ENCODE data around the gene LRRC4. TPM values are rescaled to one million over a fixed set of nuclear protein-coding genes. Genes with fewer than 3 reads are reported as not detected.
A peak's percentile ranks its signal among the peaks of the same experiment; 100 is the strongest.

Gene LRRC4
- total RNA-seq, 1 donor: 1.3 TPM

DNA sequence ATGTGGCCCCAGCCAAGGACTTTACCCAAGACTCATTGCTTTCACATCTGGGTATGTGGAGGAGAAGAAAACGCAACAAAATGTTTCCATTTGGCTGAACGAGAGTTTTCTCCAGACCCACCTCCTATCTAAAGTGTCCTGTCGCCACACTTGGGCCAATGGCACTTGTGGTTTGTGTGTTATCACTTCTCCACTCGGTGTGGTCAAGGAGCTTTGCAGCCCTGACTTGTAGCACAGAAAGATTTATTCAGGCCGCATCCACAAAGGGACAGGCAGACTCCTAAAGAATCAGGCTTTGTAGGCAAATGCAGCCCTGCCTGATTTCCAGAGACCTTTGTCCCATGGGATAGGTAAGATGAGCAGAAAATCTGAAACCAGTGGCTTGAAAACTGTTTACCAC, 12.8 kb upstream of the LRRC4 start:
- H3K9me3 ChIP-seq (ENCODE audit: low read depth, low read length): no peaks in the 10 kb centered on the region
- no peaks in the 10 kb centered on the region for H3K27me3 ChIP-seq (ENCODE audit: insufficient read depth, low read length)
- peaks cover 15% of the 10 kb centered on the region for H3K4me1 ChIP-seq (ENCODE audit: insufficient read depth, low read length)
- no peak overlapping the region for H3K4me3 ChIP-seq (ENCODE audit: low read length)

DNA sequence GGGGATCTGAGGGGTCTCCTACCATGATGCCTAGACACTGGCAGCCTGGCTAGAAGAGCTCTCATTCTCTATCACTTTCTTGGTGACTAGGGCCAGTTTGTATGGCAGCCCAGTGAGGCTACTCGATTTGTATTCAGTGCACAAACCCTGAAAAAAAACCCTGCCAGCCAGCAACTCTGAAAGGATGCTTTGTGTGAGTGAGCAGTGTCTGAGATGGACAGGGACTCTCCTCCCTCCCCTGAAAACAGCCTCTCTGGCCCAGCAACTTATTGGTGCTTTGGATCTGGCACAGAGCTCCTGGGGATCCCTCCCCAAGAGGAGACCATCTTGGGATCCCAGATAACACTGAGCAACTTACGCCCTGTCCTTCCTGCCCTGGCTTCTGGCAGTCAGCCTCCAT, 10.8 kb upstream of the LRRC4 start:
- Histone ChIP-seq H3K4me1 (ENCODE audit: insufficient read depth, low read length) (peaks cover 15% of the 10 kb centered on the region), H3K4me3 (ENCODE audit: low read length) (no peak overlapping the region), H3K9me3 (ENCODE audit: low read depth, low read length) (no peaks in the 10 kb centered on the region), H3K27me3 (ENCODE audit: insufficient read depth, low read length) (no peaks in the 10 kb centered on the region)

DNA sequence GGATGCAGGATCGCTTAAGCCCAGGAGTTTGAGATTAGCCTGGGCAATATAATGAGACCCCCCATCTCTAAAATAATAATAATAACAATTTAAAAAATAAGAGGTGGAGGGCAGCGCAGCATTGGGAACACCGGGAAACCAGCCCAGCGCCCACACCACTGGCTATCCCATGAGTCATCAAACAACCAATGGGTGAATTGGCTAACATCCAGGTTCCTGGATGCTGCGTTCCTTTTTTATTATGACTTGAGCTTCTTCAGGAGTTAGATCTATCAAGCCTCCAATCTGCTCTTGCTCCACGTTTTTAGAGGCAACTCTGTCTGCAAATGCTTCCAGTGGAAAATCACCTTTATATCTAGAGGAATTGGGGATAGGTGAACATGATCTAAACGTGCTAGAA, 10.0 kb upstream of the LRRC4 start:
- Histone ChIP-seq H3K9me3 (ENCODE audit: low read depth, low read length) (no peaks in the 10 kb centered on the region), H3K27me3 (ENCODE audit: insufficient read depth, low read length) (no peaks in the 10 kb centered on the region), H3K4me3 (ENCODE audit: low read length) (no peak overlapping the region), H3K4me1 (ENCODE audit: insufficient read depth, low read length) (peaks cover 15% of the 10 kb centered on the region)

DNA sequence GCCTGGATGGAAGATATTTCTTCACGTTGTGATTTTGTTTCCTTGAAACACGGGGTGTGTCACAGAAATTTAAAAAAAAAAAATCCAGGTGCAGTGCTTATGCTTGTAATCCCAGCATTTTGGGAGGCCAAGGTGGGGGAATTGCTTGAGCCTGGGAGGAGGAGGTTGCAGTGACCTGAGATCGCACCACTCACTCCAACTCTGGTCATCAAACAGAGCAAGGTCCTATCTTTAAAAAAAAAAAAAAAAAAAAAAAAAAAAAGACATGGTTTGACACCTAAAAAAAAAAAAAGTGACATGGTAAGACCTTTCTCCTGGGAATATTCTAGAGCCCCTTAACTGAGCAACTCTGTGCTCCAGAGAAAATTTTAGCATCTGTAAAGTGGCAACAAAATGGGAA, 9.0 kb upstream of the LRRC4 start:
- Histone ChIP-seq H3K4me3 (ENCODE audit: low read length) (no peak overlapping the region), H3K27me3 (ENCODE audit: insufficient read depth, low read length) (no peaks in the 10 kb centered on the region), H3K4me1 (ENCODE audit: insufficient read depth, low read length) (peaks cover 10% of the 10 kb centered on the region), H3K9me3 (ENCODE audit: low read depth, low read length) (no peaks in the 10 kb centered on the region)

DNA sequence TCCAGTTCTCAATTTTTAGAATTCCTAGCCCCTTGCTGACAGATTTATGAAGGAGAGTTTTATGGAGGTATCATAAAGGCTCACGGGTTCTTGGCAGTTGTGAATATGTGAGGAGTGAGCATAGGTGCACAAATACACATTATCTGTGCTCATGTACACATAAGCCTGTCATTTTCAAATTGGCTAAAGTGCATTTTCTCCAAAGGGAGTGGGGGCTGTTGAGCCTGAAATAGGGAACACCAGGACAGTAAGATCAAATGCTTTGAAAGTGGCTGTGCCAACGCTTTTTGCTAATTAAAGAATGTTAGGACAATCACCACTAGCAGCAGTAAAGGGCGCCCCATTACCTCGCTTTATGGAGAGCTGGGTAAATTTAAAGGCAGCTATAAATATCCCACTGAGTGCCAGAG, 8.3 kb upstream of the LRRC4 start:
- H3K27me3 ChIP-seq (ENCODE audit: insufficient read depth, low read length): no peaks in the 10 kb centered on the region
- no peaks in the 10 kb centered on the region for H3K9me3 ChIP-seq (ENCODE audit: low read depth, low read length)
- H3K4me1 ChIP-seq (ENCODE audit: insufficient read depth, low read length): peaks cover 10% of the 10 kb centered on the region
- H3K4me3 ChIP-seq (ENCODE audit: low read length): no peak overlapping the region

DNA sequence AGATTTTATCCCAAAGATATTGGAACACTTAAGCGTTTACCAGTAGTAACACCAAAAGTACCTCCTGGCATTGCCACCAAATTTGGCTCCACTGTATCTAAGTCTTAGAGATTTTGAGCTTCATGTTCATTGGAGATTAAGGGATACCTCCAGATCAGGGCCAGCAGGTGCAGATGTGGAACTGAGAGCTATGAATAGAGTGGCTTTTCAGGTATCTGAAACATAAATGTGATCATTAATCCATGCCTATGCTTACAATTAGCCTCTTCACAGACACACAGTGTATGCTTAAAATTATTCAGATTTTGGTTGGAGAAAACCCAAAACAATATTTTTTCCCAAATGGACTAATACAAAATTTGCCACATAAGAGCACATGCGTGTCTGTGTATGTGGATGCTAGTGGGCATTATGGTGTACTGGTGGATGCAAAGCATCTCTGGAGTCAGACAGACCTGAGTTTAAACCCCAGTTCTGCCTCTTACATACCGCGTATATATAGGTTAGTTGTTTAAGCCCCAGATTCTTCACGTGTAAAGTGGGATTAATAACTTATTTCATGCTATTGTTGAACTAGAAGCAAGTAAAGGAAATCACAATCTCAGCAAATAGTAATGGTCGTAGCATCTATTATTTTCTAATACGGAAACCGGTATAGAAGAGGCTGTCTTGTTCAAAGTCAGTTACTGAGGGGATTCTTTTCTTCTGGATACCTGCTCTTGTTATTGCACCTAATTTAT, 6.8 kb upstream of the LRRC4 start:
- no peak overlapping the region for H3K4me3 ChIP-seq (ENCODE audit: low read length)

DNA sequence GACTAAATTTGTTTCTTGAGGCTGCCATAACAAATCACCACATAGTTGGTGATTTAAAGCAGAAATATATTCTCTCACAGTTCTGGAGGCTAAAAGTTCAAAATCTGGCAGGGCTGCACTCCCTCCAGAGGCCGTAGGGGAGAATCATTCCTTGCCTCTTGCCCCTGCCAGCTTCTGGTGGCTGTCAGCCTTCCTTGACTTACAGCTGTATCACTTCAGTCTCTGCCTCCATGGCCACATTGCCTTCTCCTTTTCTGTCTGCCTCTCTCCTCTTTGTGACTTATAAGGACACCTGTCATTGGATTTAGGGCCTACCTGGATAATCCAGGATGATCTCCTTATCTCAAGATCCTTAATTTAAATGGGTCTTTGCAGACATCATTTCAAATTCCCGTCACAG, 5.8 kb upstream of the LRRC4 start:
- Histone ChIP-seq H3K4me3 (ENCODE audit: low read length) (no peak overlapping the region), H3K27me3 (ENCODE audit: insufficient read depth, low read length) (peaks cover 6% of the 10 kb centered on the region), H3K9me3 (ENCODE audit: low read depth, low read length) (no peaks in the 10 kb centered on the region), H3K4me1 (ENCODE audit: insufficient read depth, low read length) (peaks cover 15% of the 10 kb centered on the region)

More for the DNA sequence above, 6.8 kb upstream of the LRRC4 start:
- Histone ChIP-seq H3K9me3 (ENCODE audit: low read depth, low read length) (no peaks in the 10 kb centered on the region), H3K27me3 (ENCODE audit: insufficient read depth, low read length) (peaks cover 1% of the 10 kb centered on the region), H3K4me1 (ENCODE audit: insufficient read depth, low read length) (peaks cover 9% of the 10 kb centered on the region)

DNA sequence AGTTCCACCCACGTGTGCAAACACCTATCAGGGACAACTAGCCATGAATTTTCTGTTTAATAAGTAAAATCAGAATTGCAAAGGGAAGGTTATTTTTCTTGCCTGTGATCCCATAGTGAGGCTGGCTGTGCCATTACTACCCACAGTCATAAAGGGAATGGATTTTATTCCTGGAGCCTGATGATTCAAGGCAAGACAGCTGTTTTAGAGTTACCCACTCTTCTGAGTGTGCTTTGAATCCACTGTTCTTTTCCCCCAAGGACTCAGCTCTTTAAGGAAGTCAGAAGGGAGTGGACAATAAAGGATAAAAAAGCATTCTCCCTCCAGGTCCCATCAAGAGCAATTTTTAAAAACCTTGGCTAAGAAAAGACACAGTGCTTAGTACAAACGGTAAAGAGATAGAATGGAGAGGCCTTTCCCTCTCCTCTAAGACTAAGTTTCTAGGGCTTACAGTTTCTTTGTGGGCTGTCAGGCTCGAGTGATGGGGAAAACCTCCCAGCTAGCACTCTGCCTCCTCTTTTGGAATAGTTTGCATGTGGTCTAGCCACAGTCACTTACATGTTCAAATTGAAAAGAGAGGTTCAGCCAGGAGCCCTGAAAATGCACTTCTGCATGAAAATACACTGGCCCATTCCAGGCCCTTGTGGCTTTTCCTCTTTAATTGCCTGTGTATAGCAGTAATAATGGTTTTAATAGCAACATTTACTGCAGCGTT, 5.1 kb upstream of the LRRC4 start:
- H3K9me3 ChIP-seq (ENCODE audit: low read depth, low read length): no peaks in the 10 kb centered on the region
- no peak overlapping the region for H3K4me3 ChIP-seq (ENCODE audit: low read length)
- H3K27me3 ChIP-seq (ENCODE audit: insufficient read depth, low read length): peaks cover 6% of the 10 kb centered on the region
- peaks cover 15% of the 10 kb centered on the region for H3K4me1 ChIP-seq (ENCODE audit: insufficient read depth, low read length)

DNA sequence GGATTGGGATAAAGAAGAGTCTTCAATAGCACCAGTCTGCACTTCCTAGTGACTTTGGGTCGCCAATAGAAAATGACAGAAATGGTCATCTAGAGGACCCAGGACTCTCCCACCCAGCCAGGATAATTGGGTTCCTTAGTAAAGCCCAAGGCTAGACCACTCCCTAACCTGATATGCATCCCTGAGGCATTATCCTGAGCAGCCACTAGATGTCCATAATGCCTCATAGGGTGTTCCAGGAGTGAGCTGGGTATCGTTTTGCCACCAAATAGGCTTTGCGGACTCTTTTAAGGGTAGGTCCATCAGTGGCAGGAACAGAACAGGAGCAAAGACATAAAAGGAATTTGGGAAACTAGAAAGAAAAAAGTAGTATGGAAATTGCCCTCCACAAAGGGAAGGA, 4.5 kb upstream of the LRRC4 start:
- Histone ChIP-seq H3K4me3 (ENCODE audit: low read length) (no peak overlapping the region), H3K4me1 (ENCODE audit: insufficient read depth, low read length) (peaks cover 12% of the 10 kb centered on the region), H3K9me3 (ENCODE audit: low read depth, low read length) (no peaks in the 10 kb centered on the region), H3K27me3 (ENCODE audit: insufficient read depth, low read length) (peaks cover 6% of the 10 kb centered on the region)

DNA sequence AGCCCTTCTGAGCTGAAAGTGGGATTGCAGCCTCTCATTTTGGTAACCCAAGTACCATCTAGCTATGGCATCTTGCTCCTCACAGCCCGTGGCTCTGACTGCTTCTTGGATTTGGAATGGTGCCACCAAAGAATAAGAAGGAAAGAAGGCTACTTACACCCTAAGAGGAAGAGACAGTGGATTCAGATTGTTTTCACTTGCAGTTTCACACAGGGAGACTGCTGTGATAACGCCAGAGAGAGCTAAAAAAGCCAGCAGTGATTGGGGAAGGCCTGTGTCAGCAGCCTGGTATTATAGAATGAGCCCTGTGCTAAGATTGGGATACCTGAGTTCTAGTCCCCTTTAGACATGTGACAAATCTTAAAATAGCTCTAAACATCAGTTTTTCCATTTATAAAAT, 3.6 kb upstream of the LRRC4 start:
- Histone ChIP-seq H3K9me3 (ENCODE audit: low read depth, low read length) (no peaks in the 10 kb centered on the region), H3K27me3 (ENCODE audit: insufficient read depth, low read length) (peaks cover 6% of the 10 kb centered on the region), H3K4me1 (ENCODE audit: insufficient read depth, low read length) (peaks cover 21% of the 10 kb centered on the region), H3K4me3 (ENCODE audit: low read length) (no peak overlapping the region)

DNA sequence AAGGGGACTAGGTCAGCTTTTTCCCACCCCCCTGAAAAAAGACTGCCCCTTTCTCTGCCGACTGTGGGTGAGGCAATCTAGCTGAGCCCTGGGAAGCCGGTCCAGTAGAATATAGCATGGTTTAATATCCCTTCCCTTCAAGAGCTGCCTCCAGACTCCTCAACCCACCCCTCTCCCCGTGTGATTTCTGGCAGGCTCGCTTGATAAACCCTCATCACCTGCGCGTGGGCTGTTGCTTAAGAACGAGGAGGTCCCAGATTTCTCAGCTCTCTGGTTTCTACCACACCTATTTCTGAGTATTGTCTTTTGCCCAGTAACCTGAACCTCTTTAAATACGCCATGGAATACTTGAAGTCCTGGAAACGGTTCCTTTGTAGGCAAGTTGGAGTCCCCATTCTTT, 2.0 kb upstream of the LRRC4 start:
- Histone ChIP-seq H3K4me1 (ENCODE audit: insufficient read depth, low read length) (peaks cover 29% of the 10 kb centered on the region), H3K9me3 (ENCODE audit: low read depth, low read length) (no peaks in the 10 kb centered on the region), H3K27me3 (ENCODE audit: insufficient read depth, low read length) (peaks cover 6% of the 10 kb centered on the region), H3K4me3 (ENCODE audit: low read length) (no peak overlapping the region)

DNA sequence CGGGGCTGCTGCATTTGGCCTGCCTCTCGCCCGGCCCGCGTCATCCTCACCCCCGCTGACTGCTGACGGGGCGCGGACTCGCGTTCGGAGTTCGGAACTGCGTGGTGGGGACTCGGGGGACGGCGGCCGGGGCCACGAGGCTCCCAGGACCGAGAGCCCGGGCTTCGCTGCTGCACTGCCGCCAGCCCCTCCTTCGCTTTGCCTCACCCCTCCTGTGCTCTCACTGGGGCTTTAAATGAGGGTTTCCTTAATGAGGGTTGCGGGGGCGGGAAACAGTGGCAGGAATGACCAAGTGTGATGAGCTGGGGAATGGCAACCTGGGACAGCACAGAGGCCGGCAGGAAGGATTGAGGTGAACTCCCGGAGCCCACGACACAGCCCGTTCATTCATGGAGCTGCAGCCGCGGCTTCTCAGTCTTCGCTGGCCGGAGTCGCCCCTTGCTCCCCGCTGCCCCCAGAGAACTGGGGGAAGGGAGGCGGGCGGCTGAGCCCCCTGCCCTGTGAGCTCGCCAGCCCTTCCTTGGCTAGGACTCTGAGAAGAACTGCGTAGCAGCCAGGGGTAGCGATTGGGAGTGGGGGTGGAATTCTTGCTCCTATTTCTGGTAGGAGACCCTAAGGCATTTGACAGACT, 1.5 kb upstream of the LRRC4 start:
- Histone ChIP-seq H3K9me3 (ENCODE audit: low read depth, low read length) (no peaks in the 10 kb centered on the region), H3K27me3 (ENCODE audit: insufficient read depth, low read length) (peaks cover 6% of the 10 kb centered on the region), H3K4me1 (ENCODE audit: insufficient read depth, low read length) (peaks cover 32% of the 10 kb centered on the region), H3K4me3 (ENCODE audit: low read length) (peak overlapping the region; percentile 28)

DNA sequence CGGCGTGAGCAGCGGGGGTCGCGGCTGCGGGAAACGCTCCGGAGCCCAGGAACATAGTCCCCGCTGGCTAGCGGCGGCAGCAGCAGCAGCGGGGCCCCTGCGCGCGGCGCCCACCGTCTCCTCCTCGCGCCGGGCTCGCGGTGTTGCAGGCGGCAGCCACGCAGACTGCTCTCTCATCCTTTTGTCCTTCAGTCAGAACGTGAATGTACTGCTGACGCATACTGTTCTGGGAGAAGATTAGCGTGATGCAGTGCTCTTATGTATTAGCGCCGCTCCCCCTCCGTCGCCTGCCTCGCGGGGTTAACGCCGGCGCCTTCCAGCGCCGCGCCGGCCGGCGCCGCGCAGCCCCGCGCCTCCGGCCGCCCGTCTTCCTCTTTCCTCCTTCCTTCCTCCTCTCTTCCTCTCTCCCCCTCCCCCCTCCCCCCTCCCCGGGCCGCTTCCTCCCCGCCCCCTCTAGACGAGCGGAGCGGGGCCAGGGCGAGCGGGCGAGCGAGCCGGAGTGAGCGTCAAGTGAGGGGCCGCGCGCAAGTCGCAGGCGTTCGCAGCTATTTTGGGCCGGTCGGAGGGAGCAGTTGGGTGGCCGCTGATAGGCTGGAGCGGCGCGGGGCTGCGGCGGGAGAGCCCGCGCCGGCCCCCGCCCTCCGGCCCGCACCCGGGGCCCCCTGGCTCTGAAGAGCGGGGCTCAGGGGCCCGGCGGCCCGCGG, 816 bp upstream of the LRRC4 start:
- Histone ChIP-seq H3K27me3 (ENCODE audit: insufficient read depth, low read length) (peaks cover 6% of the 10 kb centered on the region), H3K4me1 (ENCODE audit: insufficient read depth, low read length) (peaks cover 38% of the 10 kb centered on the region), H3K9me3 (ENCODE audit: low read depth, low read length) (no peaks in the 10 kb centered on the region), H3K4me3 (ENCODE audit: low read length) (peak overlapping the region; percentile 41)

DNA sequence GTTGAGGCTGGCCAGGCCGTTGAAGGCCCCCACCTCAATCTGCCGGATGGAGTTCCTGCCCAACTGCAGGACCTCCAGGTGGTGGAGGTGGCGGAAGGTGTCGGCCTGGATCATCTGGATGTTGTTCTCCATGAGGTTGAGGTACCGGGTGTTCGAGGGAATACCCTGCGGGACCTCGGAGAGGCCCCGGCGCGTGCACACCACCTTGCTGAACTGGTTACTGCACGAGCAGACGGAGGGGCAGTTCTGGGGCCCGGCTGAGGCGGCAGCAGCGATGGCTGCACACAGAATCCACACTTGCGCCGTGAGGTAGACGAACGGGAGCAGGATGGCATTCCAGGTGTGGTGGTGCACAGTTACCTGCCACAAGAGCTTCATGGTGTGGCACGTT, 979 bp downstream of the LRRC4 start:
- Histone ChIP-seq H3K4me3 (ENCODE audit: low read length) (peak overlapping the region; percentile 30), H3K27me3 (ENCODE audit: insufficient read depth, low read length) (peaks cover 6% of the 10 kb centered on the region), H3K9me3 (ENCODE audit: low read depth, low read length) (no peaks in the 10 kb centered on the region), H3K4me1 (ENCODE audit: insufficient read depth, low read length) (peaks cover 54% of the 10 kb centered on the region)

DNA sequence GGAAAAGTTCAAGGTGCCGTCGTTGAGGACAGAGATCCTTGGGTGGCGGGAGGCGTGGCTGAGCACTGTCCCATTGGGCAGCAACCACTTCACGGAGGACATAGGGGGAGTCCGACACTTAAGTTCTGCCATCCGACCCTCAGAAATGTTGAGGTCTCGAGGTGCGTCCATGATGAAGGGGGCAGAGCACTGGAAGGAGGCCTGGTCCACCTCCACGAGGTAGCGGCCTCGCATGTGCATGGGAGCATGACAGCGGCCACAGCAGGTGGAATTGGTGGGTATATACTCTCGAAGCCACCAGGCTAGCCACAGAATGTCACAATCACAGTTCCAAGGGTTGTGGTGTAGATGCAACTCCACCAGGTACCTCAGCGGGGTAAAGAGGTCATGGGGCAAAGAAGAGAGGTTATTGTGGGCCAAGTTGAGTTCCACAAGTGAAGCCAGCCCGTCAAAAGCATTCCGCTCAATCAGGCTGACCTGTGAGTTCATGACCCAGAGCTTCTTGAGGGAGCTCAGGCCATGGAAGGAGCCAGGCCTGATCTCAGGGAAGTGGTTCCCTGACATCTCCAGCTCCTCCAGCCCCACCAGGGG, 1.7 kb downstream of the LRRC4 start:
- H3K4me3 ChIP-seq (ENCODE audit: low read length): no peak overlapping the region
- H3K9me3 ChIP-seq (ENCODE audit: low read depth, low read length): no peaks in the 10 kb centered on the region
- peaks cover 61% of the 10 kb centered on the region for H3K4me1 ChIP-seq (ENCODE audit: insufficient read depth, low read length)

More for the DNA sequence above, 1.7 kb downstream of the LRRC4 start:
- peaks cover 6% of the 10 kb centered on the region for H3K27me3 ChIP-seq (ENCODE audit: insufficient read depth, low read length)

All from mononuclear cell (primary cell).